ENCODE results near the gene PROX1.

The PROX1 gene

DNA sequence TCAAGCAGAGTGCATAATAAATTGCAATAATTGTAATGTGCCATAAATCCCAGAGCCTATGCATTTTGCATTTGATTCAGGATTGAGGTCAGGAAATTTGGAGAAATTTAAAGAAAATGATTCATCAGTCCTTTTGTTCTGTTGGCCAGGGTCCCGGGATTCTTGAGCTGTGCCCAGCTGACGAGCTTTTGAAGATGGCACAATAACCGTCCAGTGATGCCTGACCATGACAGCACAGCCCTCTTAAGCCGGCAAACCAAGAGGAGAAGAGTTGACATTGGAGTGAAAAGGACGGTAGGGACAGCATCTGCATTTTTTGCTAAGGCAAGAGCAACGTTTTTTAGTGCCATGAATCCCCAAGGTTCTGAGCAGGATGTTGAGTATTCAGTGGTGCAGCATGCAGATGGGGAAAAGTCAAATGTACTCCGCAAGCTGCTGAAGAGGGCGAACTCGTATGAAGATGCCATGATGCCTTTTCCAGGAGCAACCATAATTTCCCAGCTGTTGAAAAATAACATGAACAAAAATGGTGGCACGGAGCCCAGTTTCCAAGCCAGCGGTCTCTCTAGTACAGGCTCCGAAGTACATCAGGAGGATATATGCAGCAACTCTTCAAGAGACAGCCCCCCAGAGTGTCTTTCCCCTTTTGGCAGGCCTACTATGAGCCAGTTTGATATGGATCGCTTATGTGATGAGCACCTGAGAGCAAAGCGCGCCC lies 8.7 kb downstream of the PROX1 start:
- no peak overlapping the region for H3K27ac Mint-ChIP-seq (ENCODE audit: low read depth)
- no peak for ATAC-seq (replicated peaks; ENCODE audit: extremely low read depth, poor library complexity, severe bottlenecking)
- H3K9me3 Mint-ChIP-seq = peaks cover 6% of the 10 kb centered on the region
- no peaks in the 10 kb centered on the region for H3K36me3 Mint-ChIP-seq (ENCODE audit: insufficient read depth)
- H3K4me3 Mint-ChIP-seq = no peak overlapping the region
- DNase-seq (ENCODE audit: low spot score in 2 of 2) = no peak
- peaks cover 37% of the 10 kb centered on the region for H3K27me3 Mint-ChIP-seq
- no peaks in the 10 kb centered on the region for H3K4me1 Mint-ChIP-seq

DNA sequence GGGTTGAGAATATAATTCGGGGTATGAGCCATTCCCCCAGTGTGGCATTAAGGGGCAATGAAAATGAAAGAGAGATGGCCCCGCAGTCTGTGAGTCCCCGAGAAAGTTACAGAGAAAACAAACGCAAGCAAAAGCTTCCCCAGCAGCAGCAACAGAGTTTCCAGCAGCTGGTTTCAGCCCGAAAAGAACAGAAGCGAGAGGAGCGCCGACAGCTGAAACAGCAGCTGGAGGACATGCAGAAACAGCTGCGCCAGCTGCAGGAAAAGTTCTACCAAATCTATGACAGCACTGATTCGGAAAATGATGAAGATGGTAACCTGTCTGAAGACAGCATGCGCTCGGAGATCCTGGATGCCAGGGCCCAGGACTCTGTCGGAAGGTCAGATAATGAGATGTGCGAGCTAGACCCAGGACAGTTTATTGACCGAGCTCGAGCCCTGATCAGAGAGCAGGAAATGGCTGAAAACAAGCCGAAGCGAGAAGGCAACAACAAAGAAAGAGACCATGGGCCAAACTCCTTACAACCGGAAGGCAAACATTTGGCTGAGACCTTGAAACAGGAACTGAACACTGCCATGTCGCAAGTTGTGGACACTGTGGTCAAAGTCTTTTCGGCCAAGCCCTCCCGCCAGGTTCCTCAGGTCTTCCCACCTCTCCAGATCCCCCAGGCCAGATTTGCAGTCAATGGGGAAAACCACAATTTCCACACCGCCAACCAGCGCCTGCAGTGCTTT lies 9.4 kb downstream of the PROX1 start:
- no peak overlapping the region for H3K4me3 Mint-ChIP-seq
- ATAC-seq (replicated peaks; ENCODE audit: extremely low read depth, poor library complexity, severe bottlenecking) = no peak
- peaks cover 6% of the 10 kb centered on the region for H3K9me3 Mint-ChIP-seq
- peaks cover 32% of the 10 kb centered on the region for H3K27me3 Mint-ChIP-seq
- DNase-seq (ENCODE audit: low spot score in 2 of 2) = no peak
- H3K4me1 Mint-ChIP-seq = no peaks in the 10 kb centered on the region
- no peaks in the 10 kb centered on the region for H3K36me3 Mint-ChIP-seq (ENCODE audit: insufficient read depth)
- H3K27ac Mint-ChIP-seq (ENCODE audit: low read depth) = no peak overlapping the region

DNA sequence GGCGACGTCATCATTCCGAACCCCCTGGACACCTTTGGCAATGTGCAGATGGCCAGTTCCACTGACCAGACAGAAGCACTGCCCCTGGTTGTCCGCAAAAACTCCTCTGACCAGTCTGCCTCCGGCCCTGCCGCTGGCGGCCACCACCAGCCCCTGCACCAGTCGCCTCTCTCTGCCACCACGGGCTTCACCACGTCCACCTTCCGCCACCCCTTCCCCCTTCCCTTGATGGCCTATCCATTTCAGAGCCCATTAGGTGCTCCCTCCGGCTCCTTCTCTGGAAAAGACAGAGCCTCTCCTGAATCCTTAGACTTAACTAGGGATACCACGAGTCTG lies 10.0 kb downstream of the PROX1 start:
- no peak overlapping the region for H3K4me3 Mint-ChIP-seq
- H3K27me3 Mint-ChIP-seq = peaks cover 27% of the 10 kb centered on the region
- peaks cover 6% of the 10 kb centered on the region for H3K9me3 Mint-ChIP-seq
- no peaks in the 10 kb centered on the region for H3K36me3 Mint-ChIP-seq (ENCODE audit: insufficient read depth)
- DNase-seq (ENCODE audit: low spot score in 2 of 2) (no peak), ATAC-seq (replicated peaks; ENCODE audit: extremely low read depth, poor library complexity, severe bottlenecking) (no peak)
- H3K27ac Mint-ChIP-seq (ENCODE audit: low read depth) = no peak overlapping the region
- H3K4me1 Mint-ChIP-seq = no peaks in the 10 kb centered on the region

DNA sequence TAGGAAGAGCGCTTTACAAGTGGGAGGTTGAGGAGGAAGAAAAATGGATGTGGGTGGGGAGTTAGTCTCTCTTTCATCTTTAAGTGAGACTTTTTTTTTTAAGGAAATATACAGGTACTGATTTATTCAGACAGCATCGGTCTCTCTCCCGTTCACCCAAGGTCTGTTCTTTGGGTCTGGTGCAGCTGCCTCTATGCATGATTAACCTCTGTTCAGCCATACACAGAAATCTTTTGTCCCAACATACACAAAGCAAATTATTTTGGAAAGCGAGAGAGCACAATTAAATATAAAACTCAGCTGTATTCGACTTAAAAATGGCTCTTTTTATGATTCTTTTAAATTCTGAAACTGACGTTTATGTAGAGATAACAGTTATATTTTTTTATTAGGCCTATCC lies 11.0 kb downstream of the PROX1 start:
- no peak for ATAC-seq (replicated peaks; ENCODE audit: extremely low read depth, poor library complexity, severe bottlenecking)
- peaks cover 6% of the 10 kb centered on the region for H3K9me3 Mint-ChIP-seq
- no peak overlapping the region for H3K27ac Mint-ChIP-seq (ENCODE audit: low read depth)
- no peak overlapping the region for H3K4me3 Mint-ChIP-seq
- H3K4me1 Mint-ChIP-seq = no peaks in the 10 kb centered on the region
- DNase-seq (ENCODE audit: low spot score in 2 of 2) = no peak
- H3K27me3 Mint-ChIP-seq = peaks cover 19% of the 10 kb centered on the region
- no peaks in the 10 kb centered on the region for H3K36me3 Mint-ChIP-seq (ENCODE audit: insufficient read depth)

DNA sequence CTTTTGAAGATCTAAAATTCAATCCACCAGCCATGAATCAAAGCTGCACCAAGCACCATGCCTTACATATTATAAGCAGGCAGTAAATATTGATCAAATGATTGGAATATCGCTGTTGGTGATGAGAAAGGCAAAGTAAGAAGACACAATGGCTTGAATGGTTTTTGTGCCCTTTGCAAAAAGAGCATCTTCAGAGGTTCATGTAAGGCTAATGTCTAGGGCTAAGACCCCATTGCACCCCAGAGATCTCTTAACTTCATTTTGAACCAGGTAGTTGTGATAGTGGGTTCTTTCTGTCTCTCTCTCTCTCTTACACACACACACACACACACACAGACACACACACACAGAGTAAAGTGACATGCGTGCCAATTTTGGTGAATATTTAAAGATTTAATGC lies 12.0 kb downstream of the PROX1 start:
- no peaks in the 10 kb centered on the region for H3K4me1 Mint-ChIP-seq
- H3K27ac Mint-ChIP-seq (ENCODE audit: low read depth) = no peak overlapping the region

DNA sequence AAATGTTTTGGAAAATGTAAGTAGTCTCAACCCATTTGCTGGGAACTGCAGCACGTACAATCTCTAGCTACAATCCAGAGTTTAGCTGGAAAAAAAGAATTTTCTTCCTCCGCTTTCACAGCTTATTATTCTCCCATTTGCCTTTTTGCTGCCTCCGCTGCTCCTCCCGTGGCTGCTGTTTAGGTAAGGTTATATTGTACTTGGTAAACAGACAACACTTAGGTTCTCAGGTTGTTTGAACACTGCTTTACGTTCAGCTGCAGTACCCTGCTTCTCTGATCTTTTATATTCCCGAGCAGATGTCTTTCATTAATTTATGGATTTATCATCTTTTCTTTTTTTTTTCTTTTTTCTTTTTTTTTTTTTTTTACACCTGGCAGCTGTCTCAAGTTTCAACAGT lies 14.3 kb downstream of the PROX1 start:
- ATAC-seq (replicated peaks; ENCODE audit: extremely low read depth, poor library complexity, severe bottlenecking) (no peak), DNase-seq (ENCODE audit: low spot score in 2 of 2) (no peak)
- Mint-ChIP-seq H3K27me3 (peaks cover 8% of the 10 kb centered on the region), H3K27ac (ENCODE audit: low read depth) (no peak overlapping the region), H3K4me1 (no peaks in the 10 kb centered on the region), H3K36me3 (ENCODE audit: insufficient read depth) (no peaks in the 10 kb centered on the region), H3K9me3 (peaks cover 2% of the 10 kb centered on the region), H3K4me3 (no peak overlapping the region)

More for the DNA sequence above, 12.0 kb downstream of the PROX1 start:
- H3K36me3 Mint-ChIP-seq (ENCODE audit: insufficient read depth) = no peaks in the 10 kb centered on the region
- ATAC-seq (replicated peaks; ENCODE audit: extremely low read depth, poor library complexity, severe bottlenecking) = no peak
- no peak for DNase-seq (ENCODE audit: low spot score in 2 of 2)
- peaks cover 9% of the 10 kb centered on the region for H3K27me3 Mint-ChIP-seq
- no peak overlapping the region for H3K4me3 Mint-ChIP-seq
- peaks cover 6% of the 10 kb centered on the region for H3K9me3 Mint-ChIP-seq

DNA sequence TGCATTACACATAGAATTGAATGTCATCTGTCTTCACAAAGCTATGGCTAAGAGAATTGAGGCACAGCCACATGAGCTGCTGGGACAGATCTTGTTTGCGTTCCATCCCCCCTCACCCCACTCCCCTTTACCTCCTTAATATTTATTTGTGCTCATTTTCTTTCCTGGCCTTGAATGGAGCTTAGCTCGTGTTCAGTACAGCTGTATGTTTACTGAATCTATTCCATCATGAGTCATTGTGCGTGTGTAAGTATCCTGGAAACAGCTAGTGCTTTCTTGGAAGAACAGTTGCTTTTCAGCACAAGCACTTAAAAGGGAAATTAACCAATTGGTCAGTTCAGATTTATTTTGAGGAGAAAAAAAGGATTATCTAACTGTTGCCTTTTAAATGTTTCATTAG lies 14.7 kb downstream of the PROX1 start:
- Mint-ChIP-seq H3K27me3 (peaks cover 8% of the 10 kb centered on the region), H3K36me3 (ENCODE audit: insufficient read depth) (no peaks in the 10 kb centered on the region), H3K9me3 (no peaks in the 10 kb centered on the region), H3K27ac (ENCODE audit: low read depth) (no peak overlapping the region), H3K4me1 (no peaks in the 10 kb centered on the region), H3K4me3 (no peak overlapping the region)
- ATAC-seq (replicated peaks; ENCODE audit: extremely low read depth, poor library complexity, severe bottlenecking) (no peak), DNase-seq (ENCODE audit: low spot score in 2 of 2) (no peak)

DNA sequence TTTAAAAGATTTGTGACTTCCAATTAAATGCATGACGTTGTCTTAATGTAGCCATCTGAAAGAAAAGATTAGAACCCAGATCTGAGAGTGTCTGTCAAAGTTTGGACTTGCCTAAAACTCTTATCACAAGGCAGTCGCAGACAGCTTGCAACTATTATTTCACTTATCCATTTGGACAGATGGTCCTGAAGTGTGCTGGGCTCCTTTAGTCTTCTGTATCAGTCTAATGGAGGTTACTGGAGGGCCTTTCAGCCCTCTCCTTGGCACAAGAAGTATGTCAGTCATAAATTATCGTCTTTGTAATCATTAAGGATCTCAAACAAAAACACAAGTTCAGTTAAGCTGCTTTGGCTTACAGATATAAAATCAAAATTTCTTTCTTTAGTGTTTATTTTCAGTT lies 15.5 kb downstream of the PROX1 start:
- no peak for DNase-seq (ENCODE audit: low spot score in 2 of 2)
- Mint-ChIP-seq H3K4me3 (no peak overlapping the region), H3K4me1 (no peaks in the 10 kb centered on the region), H3K27me3 (peaks cover under 1% of the 10 kb centered on the region), H3K36me3 (ENCODE audit: insufficient read depth) (no peaks in the 10 kb centered on the region), H3K27ac (ENCODE audit: low read depth) (no peak overlapping the region), H3K9me3 (no peaks in the 10 kb centered on the region)
- no peak for ATAC-seq (replicated peaks; ENCODE audit: extremely low read depth, poor library complexity, severe bottlenecking)

DNA sequence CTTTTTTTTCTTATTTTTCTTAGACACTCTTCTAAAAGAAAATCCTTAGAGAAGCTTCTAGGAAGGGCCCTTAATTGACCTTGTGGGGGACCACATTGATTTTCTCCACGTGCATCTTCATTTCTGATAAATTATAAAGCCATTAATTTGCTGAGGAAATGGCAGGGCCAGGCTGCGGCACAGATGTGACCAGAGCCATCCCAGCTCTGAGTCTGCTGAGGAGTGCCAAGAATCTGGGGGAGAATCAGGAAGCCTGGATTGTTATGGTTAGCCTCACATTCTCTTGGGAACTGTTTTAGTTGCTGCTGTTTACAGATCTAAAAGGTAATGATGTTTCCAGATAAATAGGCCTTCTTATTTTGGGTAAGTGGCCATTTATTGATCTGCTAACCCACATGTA lies 16.2 kb downstream of the PROX1 start:
- no peak for DNase-seq (ENCODE audit: low spot score in 2 of 2)

DNA sequence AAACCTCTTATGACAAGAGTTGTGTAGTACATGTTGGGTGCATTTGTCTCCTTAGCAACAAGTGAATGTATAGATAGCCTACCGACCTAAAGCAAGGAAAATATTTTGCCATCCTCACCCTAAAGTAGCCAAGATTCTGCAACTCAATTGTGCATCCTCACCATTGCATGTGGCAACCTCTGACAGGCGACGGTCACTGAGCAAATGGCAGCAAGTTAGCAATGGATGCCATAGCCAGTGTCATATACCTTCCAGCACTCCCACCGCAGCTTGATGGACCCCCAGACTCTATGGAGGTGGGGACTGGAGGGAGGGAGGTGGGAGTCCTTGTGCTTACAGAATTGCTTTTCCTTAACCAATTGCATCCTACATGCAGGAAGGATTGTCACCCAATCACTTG lies 17.0 kb downstream of the PROX1 start:
- DNase-seq (ENCODE audit: low spot score in 2 of 2) (no peak), ATAC-seq (replicated peaks; ENCODE audit: extremely low read depth, poor library complexity, severe bottlenecking) (no peak)
- Mint-ChIP-seq H3K9me3 (no peaks in the 10 kb centered on the region), H3K27ac (ENCODE audit: low read depth) (no peak overlapping the region), H3K4me1 (no peaks in the 10 kb centered on the region), H3K4me3 (no peak overlapping the region), H3K36me3 (ENCODE audit: insufficient read depth) (no peaks in the 10 kb centered on the region), H3K27me3 (no peaks in the 10 kb centered on the region)

More for the DNA sequence above, 16.2 kb downstream of the PROX1 start:
- no peaks in the 10 kb centered on the region for H3K4me1 Mint-ChIP-seq
- no peaks in the 10 kb centered on the region for H3K36me3 Mint-ChIP-seq (ENCODE audit: insufficient read depth)
- no peak for ATAC-seq (replicated peaks; ENCODE audit: extremely low read depth, poor library complexity, severe bottlenecking)
- no peaks in the 10 kb centered on the region for H3K27me3 Mint-ChIP-seq
- H3K4me3 Mint-ChIP-seq = no peak overlapping the region
- no peaks in the 10 kb centered on the region for H3K9me3 Mint-ChIP-seq
- no peak overlapping the region for H3K27ac Mint-ChIP-seq (ENCODE audit: low read depth)

DNA sequence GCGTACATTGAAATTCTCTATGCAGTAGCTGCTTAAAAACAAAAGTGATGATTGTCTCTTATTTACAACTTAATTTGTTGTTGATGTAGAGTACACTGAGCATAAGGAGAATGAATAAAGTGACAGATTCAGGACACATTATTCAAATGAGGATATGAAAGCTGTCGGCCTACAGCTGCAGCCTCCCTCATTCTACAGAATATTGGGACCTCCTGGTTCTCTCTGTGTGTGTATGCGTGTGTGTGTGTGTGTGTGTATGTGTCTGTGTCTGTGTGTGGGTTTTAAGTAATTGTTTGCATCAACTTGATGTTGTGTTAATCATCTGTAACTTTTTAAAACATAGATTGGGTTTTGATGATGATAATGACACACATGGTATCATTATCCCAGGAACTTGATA lies 17.9 kb downstream of the PROX1 start:
- Mint-ChIP-seq H3K27me3 (no peaks in the 10 kb centered on the region), H3K4me1 (no peaks in the 10 kb centered on the region), H3K27ac (ENCODE audit: low read depth) (no peak overlapping the region), H3K36me3 (ENCODE audit: insufficient read depth) (no peaks in the 10 kb centered on the region), H3K9me3 (no peaks in the 10 kb centered on the region), H3K4me3 (no peak overlapping the region)
- no peak for DNase-seq (ENCODE audit: low spot score in 2 of 2)
- ATAC-seq (replicated peaks; ENCODE audit: extremely low read depth, poor library complexity, severe bottlenecking) = no peak

DNA sequence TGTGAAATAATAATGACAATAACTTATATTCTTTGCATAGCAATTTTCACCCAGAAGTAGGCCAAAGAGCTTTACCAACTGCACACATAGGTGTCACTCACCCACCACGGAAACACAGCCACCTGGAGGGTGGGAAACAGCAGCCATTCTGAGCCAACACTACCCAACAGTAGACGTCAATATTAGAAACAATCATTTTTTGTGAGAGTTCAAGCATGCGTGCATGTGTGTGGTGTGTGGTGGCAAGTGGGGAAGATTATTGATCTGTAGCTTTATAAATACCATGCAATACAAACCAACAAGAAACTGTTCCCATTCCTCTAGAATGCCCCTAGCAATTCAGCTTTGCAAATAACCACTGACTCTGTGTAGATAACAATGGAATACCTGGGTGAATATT lies 19.1 kb downstream of the PROX1 start:
- ATAC-seq (replicated peaks; ENCODE audit: extremely low read depth, poor library complexity, severe bottlenecking) (no peak), DNase-seq (ENCODE audit: low spot score in 2 of 2) (no peak)
- Mint-ChIP-seq H3K4me1 (no peaks in the 10 kb centered on the region), H3K27ac (ENCODE audit: low read depth) (no peak overlapping the region), H3K4me3 (no peak overlapping the region), H3K27me3 (no peaks in the 10 kb centered on the region), H3K9me3 (no peaks in the 10 kb centered on the region), H3K36me3 (ENCODE audit: insufficient read depth) (no peaks in the 10 kb centered on the region)

DNA sequence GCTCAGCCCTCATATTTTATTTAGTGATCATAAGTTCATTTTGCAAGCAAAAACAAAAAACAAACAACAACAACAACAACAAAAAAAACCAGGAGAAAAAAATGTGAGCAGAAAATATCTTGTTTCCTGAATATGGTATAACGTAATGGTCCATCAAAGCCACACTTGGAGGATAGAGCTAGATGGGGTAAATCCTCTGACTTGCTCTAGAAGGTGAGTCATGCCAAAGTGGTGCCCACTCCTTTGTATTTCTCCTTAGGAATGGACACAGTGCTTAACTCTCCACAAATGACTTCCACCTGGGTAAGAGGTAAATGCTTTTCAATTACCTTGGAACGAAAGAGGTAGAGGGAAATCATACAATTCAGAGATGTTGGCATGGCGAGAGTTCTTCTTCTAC lies 20.6 kb downstream of the PROX1 start:
- ATAC-seq (replicated peaks; ENCODE audit: extremely low read depth, poor library complexity, severe bottlenecking) = no peak

More for the DNA sequence above, 20.6 kb downstream of the PROX1 start:
- H3K4me1 Mint-ChIP-seq = no peaks in the 10 kb centered on the region
- H3K9me3 Mint-ChIP-seq = no peaks in the 10 kb centered on the region
- DNase-seq (ENCODE audit: low spot score in 2 of 2) = no peak
- H3K27ac Mint-ChIP-seq (ENCODE audit: low read depth) = no peak overlapping the region
- H3K27me3 Mint-ChIP-seq = no peaks in the 10 kb centered on the region
- no peaks in the 10 kb centered on the region for H3K36me3 Mint-ChIP-seq (ENCODE audit: insufficient read depth)
- H3K4me3 Mint-ChIP-seq = no peak overlapping the region

Data from central memory CD8-positive, alpha-beta T cell (primary cell).